Body of pancreas (tissue), 4 donors: ENCODE data around the gene MIS12. TPM values are rescaled to one million over a fixed set of nuclear protein-coding genes. Genes with fewer than 3 reads are reported as not detected.

ENCODE experiments used
- ATAC-seq: fragments of 150-250 bp; one replicate; pipeline ENCODE4 v1.9.1; 2016
- DNase-seq, 4 donors: peaks; one replicate each; pipeline ENCODE4 v3.0.0-alpha.2; 2019
- H3K27ac ChIP-seq, 4 donors: fragments of 200-600 bp; sonication (generic); 1 replicate in 3 of 4; 2 replicates in 1 of 4; pipeline versions ENCODE4 v1.5.1 to v1.6.1; 2016 to 2019; ENCODE audit warnings: mild to moderate bottlenecking in 1 of 4, mixed read lengths in 1 of 4, moderate library complexity in 1 of 4
- H3K27me3 ChIP-seq, 2 donors: fragments of 200-600 bp; sonication (generic); one replicate each; pipeline ENCODE4 v1.6.0; 2016; ENCODE audit warnings: mild to moderate bottlenecking in 1 of 2
- H3K36me3 ChIP-seq, 2 donors: fragments of 200-600 bp; sonication (generic); replicated peaks in 1 of 2; 2 replicates each; pipeline ENCODE4 v1.5.1; 2016; ENCODE audit warnings: low read depth in 2 of 2; ENCODE audit not compliant: insufficient read depth in 1 of 2
- H3K4me1 ChIP-seq: fragments of 200-600 bp; sonication (generic); one replicate; pipeline ENCODE4 v1.6.0; 2016
- H3K4me3 ChIP-seq, 2 donors: fragments of 200-600 bp; sonication (generic); 1 replicate in 1 of 2; 2 replicates in 1 of 2; pipeline ENCODE4 v1.5.1; 2016 to 2019
- H3K9me3 ChIP-seq, 3 donors: fragments of 200-600 bp; sonication (generic); 1 replicate in 2 of 3; 2 replicates in 1 of 3; pipeline ENCODE4 v1.5.1; 2016
- CTCF ChIP-seq, 7 experiments: fragments of 450-650 bp in 4 of 7; fragments of 200-600 bp in 3 of 7; sonication (generic) in 3 of 7; IDR thresholded peaks; one replicate each; pipeline ENCODE4 v1.5.1; 2016 to 2019; ENCODE audit warnings: antibody characterized with exemption in 7 of 7
- POLR2A ChIP-seq, 3 donors: fragments of 450-650 bp; IDR thresholded peaks; one replicate each; pipeline ENCODE4 v1.6.1; 2016; ENCODE audit warnings: antibody characterized with exemption in 3 of 3, mild to moderate bottlenecking in 2 of 3
- WGBS, 2 donors: methylation state at CpG; one replicate each; pipeline ENCODE4 v1.1.5; 2017; 5-methylcytosine and 5-hydroxymethylcytosine counted together
- intact Hi-C: fragments of 100-400 bp; cut with DNase I; formaldehyde crosslinking; loops from one replicate; pipeline ENCODE4 v1.15.1; 2023
- total RNA-seq, 2 donors: library from RNA; depleted of rRNA; stranded (reverse); fragments of >200 nt; gene quantifications; one replicate each; pipeline ENCODE4 v1.1.0, GENCODE V29; 2016

MIS12 gene
- total RNA-seq, 2 donors from 2014 or later = 7.9 to 8.6 TPM

- no peaks in the 10 kb centered on the region for H3K9me3 ChIP-seq
- no peak for DNase-seq
- no peak overlapping the region for H3K4me3 ChIP-seq
- H3K4me1 ChIP-seq = peaks cover 24% of the 10 kb centered on the region
- no peak for TF ChIP-seq POLR2A (IDR thresholded peaks at IDR 0.05)
- TF ChIP-seq CTCF (IDR thresholded peaks at IDR 0.05) = no peak
- ATAC-seq = no peak
- H3K36me3 ChIP-seq = no peaks in the 10 kb centered on the region
- H3K27ac ChIP-seq = no peak overlapping the region
- H3K27me3 ChIP-seq = no peaks in the 10 kb centered on the region
- 2 to 4% methylated on average over 8 of the region's 8 CpGs for WGBS, 2 donors
- intact Hi-C loops = no loop called here
Observed at GRCh38 chr17:5467416-5467815, 18.9 kb upstream of the MIS12 start.

GRCh38 chr17:5468075-5468473, 18.3 kb upstream of the MIS12 start:
- TF ChIP-seq CTCF (IDR thresholded peaks at IDR 0.05) (no peak), POLR2A (IDR thresholded peaks at IDR 0.05) (no peak)
- peaks cover 0 to 2% of the 10 kb centered on the region in 2 donors for H3K36me3 ChIP-seq
- intact Hi-C loops = no loop called here
- H3K9me3 ChIP-seq = no peaks in the 10 kb centered on the region
- peak overlapping the region; percentile 57 to 99 for H3K4me3 ChIP-seq
- DNase-seq (no peak), ATAC-seq (no peak)
- 1% methylated on average over 17 of the region's 17 CpGs for WGBS, 2 donors
- no peaks in the 10 kb centered on the region for H3K27me3 ChIP-seq
- peak overlapping the region in 3 of 4 donors; percentile 43 to 84 (median 77) for H3K27ac ChIP-seq
- peaks cover 24% of the 10 kb centered on the region for H3K4me1 ChIP-seq

GRCh38 chr17:5472511-5472910, 13.9 kb upstream of the MIS12 start:
- no peak for ATAC-seq
- intact Hi-C loops = no loop called here
- DNase-seq = no peak
- WGBS, 2 donors = 81 to 85% methylated on average over 3 of the region's 3 CpGs
- Histone ChIP-seq H3K27ac (no peak overlapping the region), H3K9me3 (no peaks in the 10 kb centered on the region), H3K36me3 (peaks cover 0 to 23% of the 10 kb centered on the region in 2 donors), H3K4me1 (peaks cover 11% of the 10 kb centered on the region), H3K27me3 (no peaks in the 10 kb centered on the region), H3K4me3 (no peak overlapping the region)
- TF ChIP-seq CTCF (IDR thresholded peaks at IDR 0.05) = no peak
- TF ChIP-seq POLR2A (IDR thresholded peaks at IDR 0.05) = no peak

GRCh38 chr17:5473906-5474305, 12.5 kb upstream of the MIS12 start:
- no peaks in the 10 kb centered on the region for H3K27me3 ChIP-seq
- DNase-seq (no peak), ATAC-seq (no peak)
- WGBS, 2 donors = 84 to 86% methylated on average over 2 of the region's 2 CpGs
- H3K27ac ChIP-seq = no peak overlapping the region
- intact Hi-C loops = no loop called here
- H3K4me3 ChIP-seq = no peak overlapping the region
- peaks cover 5% of the 10 kb centered on the region for H3K4me1 ChIP-seq
- TF ChIP-seq POLR2A (IDR thresholded peaks at IDR 0.05) = no peak
- no peak for TF ChIP-seq CTCF (IDR thresholded peaks at IDR 0.05)
- H3K36me3 ChIP-seq = peaks cover 2 to 34% of the 10 kb centered on the region in 2 donors
- no peaks in the 10 kb centered on the region for H3K9me3 ChIP-seq

GRCh38 chr17:5478992-5479391, 7.4 kb upstream of the MIS12 start:
- Histone ChIP-seq H3K27me3 (no peaks in the 10 kb centered on the region), H3K4me1 (peaks cover 22% of the 10 kb centered on the region), H3K9me3 (no peaks in the 10 kb centered on the region), H3K27ac (no peak overlapping the region), H3K4me3 (no peak overlapping the region), H3K36me3 (peaks cover 4 to 50% of the 10 kb centered on the region in 2 donors)
- WGBS, 2 donors = 80% methylated on average over 4 of the region's 4 CpGs
- ATAC-seq (no peak), DNase-seq (no peak)
- intact Hi-C loops = no loop called here
- TF ChIP-seq POLR2A (IDR thresholded peaks at IDR 0.05) (no peak), CTCF (IDR thresholded peaks at IDR 0.05) (no peak)
